GM10248 (cell line): ENCODE data around the gene SEPTIN14.
"Not testable (repeated sequence)": the region's sequence is repeated elsewhere in the genome, so short reads cannot be mapped to it uniquely, and the experiment has no call there.

Experiments
- CTCF ChIA-PET: fragments of 300-600 bp; sonication (Branson Sonifier 250); formaldehyde crosslinking; extraction: SDS; loops from one replicate; lab custom pipeline; 2021; ENCODE audit warnings: antibody characterized with exemption; lab: Yijun Ruan, JAX
- POLR2A ChIA-PET: fragments of 350-650 bp; sonication (Branson Sonifier 250); formaldehyde crosslinking; extraction: SDS; loops from one replicate; lab custom pipeline; 2020; ENCODE audit warnings: antibody characterized with exemption; lab: Yijun Ruan, JAX
- DNase-seq: peaks from one replicate; pipeline ENCODE4 v3.0.0; 2012; ENCODE audit errors: extremely low spot score
- CTCF ChIP-seq: IDR thresholded peaks from 2 replicates; pipeline ENCODE4 v1.5.1; 2012; ENCODE audit warnings: mild to moderate bottlenecking, low read depth; ENCODE audit errors: extremely low read depth, missing control alignments, control extremely low read depth

The SEPTIN14 gene

GRCh38 chr7:55827577-55827976 is 35.0 kb downstream of the SEPTIN14 start:
- TF ChIP-seq CTCF, result no peak
- ChIA-PET CTCF (interaction anchor here (1.1 kb wide), 1 partner anchor 13 kb away, joined by 3 read pairs; no protein-coding TSS in a partner anchor), POLR2A (no interaction called here)
- DNase-seq, result no peak

GRCh38 chr7:55818686-55819085 is 43.9 kb downstream of the SEPTIN14 start:
- CTCF ChIA-PET, result no interaction called here
- DNase-seq, result no peak
- POLR2A ChIA-PET, result no interaction called here
- TF ChIP-seq CTCF, result no peak

GRCh38 chr7:55797260-55797659 is 65.3 kb downstream of the SEPTIN14 start:
- POLR2A ChIA-PET, CTCF ChIA-PET, DNase-seq: not testable (repeated sequence)

- ChIA-PET POLR2A (no interaction called here), CTCF (no interaction called here)
- no peak for TF ChIP-seq CTCF
- no peak for DNase-seq
These were observed 68.0 kb downstream of the SEPTIN14 start for GRCh38 chr7:55794527-55794926.

- DNase-seq, result no peak
- ChIA-PET POLR2A (no interaction called here), CTCF (no interaction called here)
- no peak for TF ChIP-seq CTCF
These were observed 70.5 kb downstream of the SEPTIN14 start for GRCh38 chr7:55792048-55792447.

- CTCF ChIA-PET, result no interaction called here
- TF ChIP-seq CTCF, result no peak
- no peak for DNase-seq
- POLR2A ChIA-PET, result no interaction called here
These were observed 74.8 kb downstream of the SEPTIN14 start for GRCh38 chr7:55787796-55788195.

GRCh38 chr7:55786901-55787300 is 75.7 kb downstream of the SEPTIN14 start:
- ChIA-PET POLR2A (no interaction called here), CTCF (no interaction called here)
- no peak for DNase-seq
- no peak for TF ChIP-seq CTCF

GRCh38 chr7:55785444-55785843 is 77.1 kb downstream of the SEPTIN14 start:
- CTCF ChIA-PET, POLR2A ChIA-PET, DNase-seq: not testable (repeated sequence)
